ENCODE results near the gene C2CD2. TPM values are rescaled to one million over a fixed set of nuclear protein-coding genes. Genes with fewer than 3 reads are reported as not detected.

Gene C2CD2
- total and polyA plus RNA-seq, 2 of the 8 experiments (the other 6 are each of a cell fraction or from before 2014, with no cell fraction given), result 10.4 to 13.0 TPM

GRCh38 chr21:41971891-41972290 lies 18.1 kb upstream of the C2CD2 start:
- H3K9ac ChIP-seq (replicated peaks in 1 of 4; ENCODE audit: extremely low read depth in 1 of 4, low read depth in 3 of 4, low read length in 3 of 4), result no peak overlapping the region
- H3K9me3 ChIP-seq (ENCODE audit: insufficient read depth in 2 of 2, low read depth in 1 of 2, low read length in 1 of 2), result no peaks in the 10 kb centered on the region
- no peak overlapping the region for H2AK5ac ChIP-seq (ENCODE audit: low read depth, low read length)
- no peak overlapping the region for H2AFZ ChIP-seq (ENCODE audit: low read length)
- no peak for TF ChIP-seq JUND (IDR thresholded peaks at IDR 0.05; ENCODE audit: low read length)
- TF ChIP-seq CREB1 (IDR thresholded peaks at IDR 0.05), result no peak
- no peak for TF ChIP-seq EZH2 (IDR thresholded peaks at IDR 0.05; ENCODE audit: low read depth, low read length, severe bottlenecking)
- TF ChIP-seq CHD2 (IDR thresholded peaks at IDR 0.05; ENCODE audit: low read length), result no peak
- TF ChIP-seq CTBP2 (IDR thresholded peaks at IDR 0.05; ENCODE audit: borderline replicate concordance, insufficient read depth, insufficient read length, low read length), result no peak
- no peak for TF ChIP-seq SIRT6 (IDR thresholded peaks at IDR 0.05; ENCODE audit: low read length)
- TF ChIP-seq RFX5 (IDR thresholded peaks at IDR 0.05; ENCODE audit: borderline replicate concordance, low read depth, low read length), result no peak
- TF ChIP-seq YY1 (IDR thresholded peaks at IDR 0.05; ENCODE audit: low read depth, low read length), result no peak
- no peak for TF ChIP-seq SP2 (IDR thresholded peaks at IDR 0.05; ENCODE audit: low read length)
- TF ChIP-seq, protein P1, sequence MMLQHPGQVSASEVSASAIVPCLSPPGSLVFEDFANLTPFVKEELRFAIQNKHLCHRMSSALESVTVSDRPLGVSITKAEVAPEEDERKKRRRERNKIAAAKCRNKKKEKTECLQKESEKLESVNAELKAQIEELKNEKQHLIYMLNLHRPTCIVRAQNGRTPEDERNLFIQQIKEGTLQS (IDR thresholded peaks at IDR 0.05; ENCODE audit: insufficient read depth, low read depth, low read length), result no peak
- TF ChIP-seq TCF12 (IDR thresholded peaks at IDR 0.05; ENCODE audit: low read depth, low read length), result no peak
- TF ChIP-seq SIN3A (conservative IDR thresholded peaks at IDR 0.05 in 1 of 2, IDR thresholded peaks at IDR 0.05 in 1 of 2; ENCODE audit: low read depth in 1 of 2, low read length in 2 of 2), result no peak
- TF ChIP-seq HDAC2 (IDR thresholded peaks at IDR 0.05; ENCODE audit: borderline replicate concordance in 1 of 2, low read depth in 2 of 2, low read length in 2 of 2), result no peak
- TF ChIP-seq MAFK (IDR thresholded peaks at IDR 0.05; ENCODE audit: low read depth, low read length), result no peak
- TF ChIP-seq TAF1 (IDR thresholded peaks at IDR 0.05; ENCODE audit: low read depth, low read length), result no peak
- H2BK15ac ChIP-seq (ENCODE audit: low read length), result no peak overlapping the region
- H4K8ac ChIP-seq (ENCODE audit: extremely low read depth, insufficient read depth, low read length), result no peak overlapping the region
- ChIA-PET POLR2A (ENCODE audit: partially characterized antibody) (no interaction called here), CTCF (ENCODE audit: partially characterized antibody) (interaction anchor here (0.6 to 1.1 kb wide), 2 partner anchors 136 to 515 kb away, joined by 3 to 7 read pairs; no protein-coding TSS in a partner anchor)
- H2BK5ac ChIP-seq (ENCODE audit: low read depth, low read length), result no peak overlapping the region
- H3K27ac ChIP-seq (ENCODE audit: low read depth, low read length), result no peak overlapping the region
- DNase-seq (ENCODE audit: low read depth in 1 of 2, low spot score in 2 of 2) (no peak), FAIRE-seq (no peak)
- H2BK12ac ChIP-seq (ENCODE audit: low read depth, low read length), result no peak overlapping the region
- H3K27me3 ChIP-seq (replicated peaks in 1 of 4; ENCODE audit: control insufficient read depth in 3 of 4, extremely low read depth in 1 of 4, insufficient read depth in 3 of 4, low read length in 3 of 4), result no peaks in the 10 kb centered on the region
- H4K20me1 ChIP-seq (replicated peaks in 1 of 2; ENCODE audit: control insufficient read depth in 1 of 2, insufficient read depth in 2 of 2, low read length in 2 of 2), result no peaks in the 10 kb centered on the region
- H3K79me1 ChIP-seq (ENCODE audit: low read depth, low read length), result no peaks in the 10 kb centered on the region
- no peaks in the 10 kb centered on the region for H3K23me2 ChIP-seq (ENCODE audit: low read depth, low read length)
- peaks cover 0 to 5% (median 0%) of the 10 kb centered on the region in 4 experiments; a peak in 3 of 7 replicates for H3K4me1 ChIP-seq (replicated peaks in 1 of 4; ENCODE audit: control insufficient read depth in 3 of 4, insufficient read depth in 4 of 4, low read length in 3 of 4)
- no peak overlapping the region for H2BK20ac ChIP-seq (ENCODE audit: low read length)
- H3K56ac ChIP-seq (replicated peaks; ENCODE audit: insufficient read length, low read depth, low read length), result no peak overlapping the region
- no peak overlapping the region for H3K4ac ChIP-seq (replicated peaks; ENCODE audit: insufficient read length, low read depth, low read length)
- H4K5ac ChIP-seq (ENCODE audit: insufficient read length, low read depth, low read length), result no peak overlapping the region
- H2BK120ac ChIP-seq (replicated peaks; ENCODE audit: low read depth, low read length), result no peak overlapping the region
- H3K23ac ChIP-seq (ENCODE audit: insufficient read length), result no peak overlapping the region
- 89% methylated on average over 6 of the region's 6 CpGs; no CpG with 5 or more reads in 1 of the 2 experiments for WGBS, 2 experiments (ENCODE audit: extremely low coverage in 1 of 2, insufficient coverage in 1 of 2, insufficient read length in 1 of 2, insufficient replicate concordance in 2 of 2, low coverage in 1 of 2, low lambda C conversion rate in 2 of 2, missing lambda C conversion rate in 1 of 2)
- no peaks in the 10 kb centered on the region for H3K36me3 ChIP-seq (ENCODE audit: control insufficient read depth in 2 of 4, insufficient read depth in 4 of 4, low read length in 3 of 4)
- H3K14ac ChIP-seq (ENCODE audit: insufficient read length), result no peak overlapping the region
- H3K4me3 ChIP-seq (ENCODE audit: extremely low read depth in 1 of 4, insufficient read depth in 2 of 4, low read depth in 3 of 4, low read length in 4 of 4), result no peak overlapping the region
- H4K91ac ChIP-seq (replicated peaks; ENCODE audit: insufficient read length, low read length), result no peak overlapping the region
- H3K4me2 ChIP-seq (ENCODE audit: insufficient read depth in 1 of 2, low read depth in 2 of 2, low read length in 2 of 2), result no peak overlapping the region
- H3K79me2 ChIP-seq (ENCODE audit: control insufficient read depth in 1 of 2, insufficient read depth in 2 of 2, low read length in 2 of 2), result no peaks in the 10 kb centered on the region
- H3K18ac ChIP-seq (ENCODE audit: extremely low read depth, low read length), result no peak overlapping the region
